Jurkat, Clone E6-1 (cell line): ENCODE data around the gene HOXA5.

Source experiments
- DNase-seq: peaks from one replicate; pipeline ENCODE4 v3.0.0-alpha.2; 2011; ENCODE audit warnings: low read depth, low spot score
- H3K4me3 ChIP-seq: 2 replicates; pipeline ENCODE4 v1.5.1; 2011; ENCODE audit warnings: mild to moderate bottlenecking, low read length, control low read depth, moderate library complexity

Gene HOXA5

GRCh38 chr7:27151931-27152815 lies 8.7 kb upstream of the HOXA5 start, which contains the start of gene HOXA3:
Gene HOXA3, minus strand, starts transcription at chr7:27152583. Its CDS starts 41,943 bp downstream, at chr7:27110640.
- DNase-seq = no peak
- H3K4me3 ChIP-seq = peak within 1 kb of the TSS; percentile 83

- H3K4me3 ChIP-seq = peak overlapping the region; percentile 83
- DNase-seq = no peak
These were observed 8.0 kb upstream of the HOXA5 start for GRCh38 chr7:27151341-27151930.

- H3K4me3 ChIP-seq = peak overlapping the region; percentile 83
- peak; percentile 65 for DNase-seq
These were observed 7.3 kb upstream of the HOXA5 start for GRCh38 chr7:27150568-27151340.

GRCh38 chr7:27149842-27150567 lies 6.5 kb upstream of the HOXA5 start:
- H3K4me3 ChIP-seq = peak overlapping the region; percentile 83
- no peak for DNase-seq

- no peak overlapping the region for H3K4me3 ChIP-seq
These were observed 5.5 kb upstream of the HOXA5 start for GRCh38 chr7:27148756-27149641.

GRCh38 chr7:27148031-27148755 lies 4.7 kb upstream of the HOXA5 start:
- no peak overlapping the region for H3K4me3 ChIP-seq
- no peak for DNase-seq

More at GRCh38 chr7:27148756-27149641, 5.5 kb upstream of the HOXA5 start:
- DNase-seq = no peak

GRCh38 chr7:27147199-27148030 lies 3.9 kb upstream of the HOXA5 start, which contains the start of gene HOXA6:
Gene HOXA6, minus strand, starts transcription at chr7:27147774. Its CDS starts 25 bp downstream, at chr7:27147749.
- DNase-seq = no peak
- no peak within 1 kb of the TSS for H3K4me3 ChIP-seq

- no peak overlapping the region for H3K4me3 ChIP-seq
- DNase-seq = no peak
These were observed 3.2 kb upstream of the HOXA5 start for GRCh38 chr7:27146491-27147198.

GRCh38 chr7:27145914-27146412 lies 2.5 kb upstream of the HOXA5 start:
- no peak overlapping the region for H3K4me3 ChIP-seq
- no peak for DNase-seq

GRCh38 chr7:27145165-27145913 lies 1.9 kb upstream of the HOXA5 start:
- DNase-seq = no peak

GRCh38 chr7:27144781-27145164 lies 1.3 kb upstream of the HOXA5 start:
- no peak for DNase-seq
- no peak overlapping the region for H3K4me3 ChIP-seq

More at GRCh38 chr7:27145165-27145913, 1.9 kb upstream of the HOXA5 start:
- H3K4me3 ChIP-seq = no peak overlapping the region

- DNase-seq = no peak
- no peak overlapping the region for H3K4me3 ChIP-seq
These were observed 684 bp upstream of the HOXA5 start for GRCh38 chr7:27143950-27144780.

GRCh38 chr7:27142580-27143022 lies 880 bp downstream of the HOXA5 start:
- no peak overlapping the region for H3K4me3 ChIP-seq
- DNase-seq = no peak

- no peak overlapping the region for H3K4me3 ChIP-seq
- DNase-seq = no peak
These were observed 1.4 kb downstream of the HOXA5 start for GRCh38 chr7:27141923-27142579.
